SW480 (cell line): ENCODE results near the gene LRRC8B.

Experiments
- DNase-seq: peaks from one replicate; pipeline ENCODE4 v3.0.0-alpha.2; 2016; ENCODE audit warnings: low spot score

Gene LRRC8B

GRCh38 chr1:89547563-89548116 lies 23.0 kb downstream of the LRRC8B start:
- no peak for DNase-seq

- DNase-seq = no peak
Observed at GRCh38 chr1:89548122-89548857, 23.7 kb downstream of the LRRC8B start.

GRCh38 chr1:89550995-89551394 lies 26.4 kb downstream of the LRRC8B start:
- DNase-seq = no peak

DNA sequence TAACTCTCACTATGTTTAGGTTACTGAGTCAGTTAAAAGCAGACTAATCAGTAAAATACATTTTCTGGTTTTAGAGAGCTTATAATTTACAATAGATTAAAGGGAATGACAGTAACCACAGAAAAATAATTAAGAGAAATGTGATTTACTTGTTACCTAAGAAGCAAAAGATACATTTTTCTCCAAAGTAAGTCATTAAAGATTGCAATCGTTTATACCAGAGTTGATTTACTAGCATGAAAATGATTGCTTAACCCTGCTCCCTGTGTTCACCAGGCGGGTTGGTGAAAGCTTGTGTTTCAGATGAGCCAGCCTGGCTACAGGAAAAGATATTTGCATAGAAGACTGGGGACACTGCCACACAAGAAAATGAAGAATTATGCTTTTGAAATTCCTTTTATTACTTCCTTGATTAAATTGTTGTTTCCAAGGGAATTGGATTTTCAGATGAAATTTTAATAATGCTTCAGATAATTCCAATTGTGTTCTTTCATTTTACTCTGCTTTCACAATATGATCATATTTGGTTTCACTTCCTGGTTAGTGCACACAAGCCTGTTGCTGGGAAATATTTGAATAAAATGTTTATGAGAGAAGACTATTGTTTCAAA lies 27.9 kb downstream of the LRRC8B start:
- no peak for DNase-seq

- no peak for DNase-seq
Observed at GRCh38 chr1:89553157-89553556, 28.5 kb downstream of the LRRC8B start.

DNA sequence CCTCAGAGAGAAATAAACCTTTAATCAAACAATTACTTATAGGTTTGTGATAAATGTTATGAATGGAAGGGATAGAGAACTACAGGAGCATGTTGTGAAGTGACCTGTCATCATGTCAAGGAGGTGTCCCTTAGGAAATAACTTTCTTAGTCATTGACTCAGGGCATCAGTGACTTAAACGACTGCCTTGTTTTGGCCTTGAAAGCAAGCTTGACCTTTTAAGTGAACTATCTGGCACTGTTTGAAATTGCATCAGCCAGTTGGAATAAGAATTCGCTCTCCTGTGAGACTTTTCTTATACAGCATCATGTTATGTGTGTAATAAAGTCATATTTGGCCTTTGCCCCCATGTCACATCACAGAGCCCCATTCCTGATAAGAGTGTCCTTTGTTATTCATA lies 30.9 kb downstream of the LRRC8B start:
- DNase-seq = no peak

GRCh38 chr1:89556726-89557444 lies 32.3 kb downstream of the LRRC8B start:
- no peak for DNase-seq

GRCh38 chr1:89557445-89557825 lies 32.8 kb downstream of the LRRC8B start:
- DNase-seq = no peak

DNA sequence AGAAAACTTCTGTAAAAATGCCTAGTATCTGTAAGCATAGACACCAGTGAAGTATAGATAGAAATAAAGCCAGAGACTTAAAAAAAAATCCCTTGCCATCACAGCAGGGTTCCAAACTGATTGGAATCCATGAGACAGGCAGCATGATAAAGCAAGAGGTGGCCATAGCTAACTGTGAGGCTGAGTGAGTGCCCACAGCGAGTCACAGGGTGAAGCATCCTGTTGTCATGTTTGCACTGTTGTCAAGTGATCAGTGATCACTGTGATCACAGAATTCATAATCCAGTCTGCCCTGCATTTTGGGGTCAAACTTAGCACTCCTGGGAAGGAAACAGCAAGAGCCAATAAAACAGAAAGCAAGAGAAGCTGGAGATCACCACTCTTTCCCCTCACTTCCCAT lies 33.3 kb downstream of the LRRC8B start:
- DNase-seq = no peak

DNA sequence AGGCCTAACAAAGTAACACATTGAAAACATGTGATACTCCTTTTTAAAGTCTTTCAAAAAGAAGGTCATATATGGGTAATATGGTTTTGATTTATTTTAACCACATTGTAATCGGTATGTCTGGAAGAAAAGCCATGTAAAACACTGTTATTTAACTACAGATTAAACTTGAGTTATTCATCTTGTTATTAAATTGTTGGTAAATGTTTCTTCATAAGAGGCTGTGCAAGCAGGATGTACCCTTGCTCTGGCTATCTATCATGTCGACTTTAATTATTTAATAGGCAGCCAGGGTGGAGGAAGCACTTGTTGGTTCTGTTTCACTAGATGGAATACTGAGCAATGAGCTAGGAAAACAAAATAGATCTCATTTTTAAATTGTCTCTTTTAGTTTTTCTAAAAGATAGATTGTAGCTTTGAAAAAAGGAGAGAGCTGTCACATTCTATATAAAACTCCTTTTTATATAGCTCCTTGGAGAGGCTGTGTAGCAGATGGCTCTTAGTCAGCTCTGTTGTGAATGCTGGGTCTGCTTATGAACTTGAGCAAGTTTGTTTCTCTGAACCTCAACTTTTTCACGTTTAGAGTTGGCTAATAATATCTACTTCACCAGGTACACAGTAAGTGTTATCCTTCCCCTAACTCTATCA lies 39.5 kb downstream of the LRRC8B start:
- no peak for DNase-seq

- no peak for DNase-seq
Observed at GRCh38 chr1:89565521-89565920, 40.9 kb downstream of the LRRC8B start.

GRCh38 chr1:89566761-89567174 lies 42.1 kb downstream of the LRRC8B start:
- DNase-seq = no peak

- no peak for DNase-seq
Observed at GRCh38 chr1:89567797-89568196, 43.2 kb downstream of the LRRC8B start.

DNA sequence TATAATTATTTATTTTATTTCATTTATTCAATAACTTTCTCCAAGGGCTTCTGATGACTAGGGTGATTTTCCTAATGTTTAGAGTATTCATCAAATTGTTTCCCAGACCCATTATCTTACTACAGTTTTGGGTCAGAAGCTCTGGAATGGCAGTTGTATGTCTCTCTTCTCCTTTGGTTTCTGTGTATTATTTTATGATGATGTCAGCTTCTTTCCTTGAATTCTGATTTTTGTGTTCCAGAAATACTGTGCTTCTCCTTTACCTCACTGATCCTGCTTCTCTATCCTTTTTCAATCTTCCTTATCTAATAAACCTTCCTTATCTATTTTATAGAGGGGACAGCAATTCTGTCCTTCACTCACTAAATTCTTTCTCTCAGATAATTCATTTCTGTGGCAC lies 48.8 kb downstream of the LRRC8B start:
- DNase-seq = no peak

DNA sequence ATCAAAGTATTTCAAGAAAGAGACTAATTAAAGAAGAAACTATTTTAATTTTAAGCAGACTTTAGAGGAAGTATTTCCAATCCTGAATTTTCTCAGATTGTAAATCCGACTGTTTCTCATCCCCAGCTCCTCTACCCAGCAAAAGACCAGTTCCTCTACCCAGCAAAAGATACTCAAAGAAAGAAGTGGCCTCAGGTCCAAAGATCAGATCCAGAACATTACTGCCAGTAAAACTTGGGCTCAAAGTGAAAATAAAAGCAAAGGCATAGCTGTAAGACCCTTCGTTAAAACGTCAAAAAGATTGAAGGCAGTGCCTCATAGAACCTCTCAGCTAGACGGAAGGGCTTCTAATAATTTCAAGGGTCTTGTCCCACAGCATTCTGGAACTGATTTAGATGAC lies 50.0 kb downstream of the LRRC8B start:
- no peak for DNase-seq

DNA sequence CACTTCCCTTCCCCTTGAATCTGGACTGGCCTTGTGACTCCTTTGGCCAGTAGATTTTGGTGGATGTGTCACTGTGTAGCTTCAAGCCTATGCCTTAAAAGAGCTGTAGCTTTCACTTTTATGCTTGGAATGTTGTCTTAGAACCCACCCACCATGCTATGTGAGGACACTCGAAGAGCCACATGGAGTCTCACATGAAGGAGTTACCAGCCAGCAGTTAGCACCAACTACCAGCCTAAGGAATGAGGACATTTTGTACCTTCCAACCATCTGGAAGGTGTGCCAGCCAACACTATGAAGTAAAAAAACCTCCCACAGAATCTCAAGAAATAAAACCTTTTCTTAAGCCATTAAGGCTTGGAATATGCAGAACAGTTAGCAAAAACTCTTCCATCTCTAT lies 50.6 kb downstream of the LRRC8B start:
- DNase-seq = no peak

- no peak for DNase-seq
Observed at GRCh38 chr1:89576013-89576412, 51.4 kb downstream of the LRRC8B start.

DNA sequence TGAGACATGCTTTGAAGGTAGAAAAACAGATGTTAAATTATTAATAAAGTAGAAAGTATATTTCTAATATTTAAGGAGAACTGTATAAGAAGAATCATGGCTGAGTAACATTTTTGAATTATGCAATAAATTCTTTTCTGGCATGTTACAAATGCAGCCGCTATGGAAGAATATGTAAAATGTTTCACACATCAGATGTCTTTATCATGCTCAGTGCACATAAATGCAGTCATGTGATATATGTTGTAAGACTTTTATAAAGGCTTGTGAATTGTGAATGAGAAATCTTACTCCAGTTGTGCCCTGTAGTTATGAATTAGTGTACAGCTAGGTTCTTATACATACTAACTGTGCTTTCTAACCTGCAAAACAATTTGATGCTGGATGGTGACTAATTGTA lies 53.5 kb downstream of the LRRC8B start:
- DNase-seq = no peak

- no peak for DNase-seq
Observed at GRCh38 chr1:89578946-89579684, 54.5 kb downstream of the LRRC8B start.

DNA sequence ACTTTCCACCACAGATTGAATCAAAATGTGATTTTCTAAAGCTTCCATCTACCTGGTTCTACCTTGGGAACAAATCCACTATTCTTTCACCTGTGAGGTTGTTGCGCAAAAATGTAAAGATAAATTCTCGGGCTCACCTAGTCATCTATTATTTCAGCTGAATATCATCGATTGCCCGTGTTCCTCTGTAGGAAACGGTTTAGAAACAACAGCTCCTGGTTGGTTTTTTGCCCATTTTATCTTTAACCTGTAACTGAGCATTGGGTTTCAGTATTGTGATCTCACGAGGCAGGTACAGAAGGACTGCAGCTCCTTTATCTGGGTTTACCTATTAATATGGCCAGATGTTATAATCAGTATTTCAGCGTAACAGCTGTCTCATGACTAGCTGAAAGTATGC lies 55.4 kb downstream of the LRRC8B start:
- no peak for DNase-seq

DNA sequence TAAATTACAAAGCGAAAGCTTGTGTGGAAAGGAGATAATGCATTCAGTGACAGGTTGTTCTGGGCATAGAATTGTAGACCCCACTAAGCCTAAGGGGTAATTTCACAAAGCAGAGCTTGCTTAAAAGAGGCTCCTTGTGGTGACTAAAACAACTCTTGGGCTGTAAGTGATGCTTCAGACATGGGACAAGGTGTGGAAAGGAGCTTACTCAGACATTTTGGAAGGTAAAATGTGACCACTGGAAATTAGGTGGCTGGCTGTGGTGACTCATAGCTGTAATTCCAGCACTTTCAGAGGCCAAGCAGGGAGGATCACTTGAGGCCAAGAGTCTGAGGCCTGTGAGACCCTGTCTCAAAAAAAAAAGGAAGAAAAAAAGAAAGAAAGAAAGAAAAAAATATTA lies 57.2 kb downstream of the LRRC8B start:
- DNase-seq = no peak

GRCh38 chr1:89582571-89582970 lies 57.9 kb downstream of the LRRC8B start:
- DNase-seq = no peak
